ENCODE results near the gene CNTROB. TPM values are rescaled to one million over a fixed set of nuclear protein-coding genes. Genes with fewer than 3 reads are reported as not detected.
"Not testable (repeated sequence)": the region's sequence is repeated elsewhere in the genome, so short reads cannot be mapped to it uniquely, and the experiment has no call there.

Gene CNTROB
- total and polyA plus RNA-seq, 2 experiments from 2014 or later, result 21.1 to 37.5 TPM

GRCh38 chr17:7951143-7951792 lies 19.3 kb downstream of the CNTROB start:
- Histone ChIP-seq H3K9me3 (ENCODE audit: low read depth) (no peaks in the 10 kb centered on the region), H3K4me1 (ENCODE audit: insufficient read depth) (no peaks in the 10 kb centered on the region), H3K4me3 (no peak overlapping the region), H3K79me2 (no peaks in the 10 kb centered on the region), H3K4me2 (no peak overlapping the region), H4K20me1 (ENCODE audit: insufficient read depth, poor library complexity, severe bottlenecking) (no peaks in the 10 kb centered on the region), H2AFZ (no peak overlapping the region), H3K27me3 (no peaks in the 10 kb centered on the region), H3K36me3 (replicated peaks; ENCODE audit: insufficient read depth, low read depth) (peaks cover under 1% of the 10 kb centered on the region), H3K9me2 (replicated peaks; ENCODE audit: insufficient read depth) (no peaks in the 10 kb centered on the region), H3K27ac (peak overlapping the region; percentile 67)
- WGBS (ENCODE audit: low lambda C conversion rate, missing lambda C conversion rate), result 77% methylated on average over 5 of the region's 5 CpGs
- DNase-seq (ENCODE audit: low spot score), result no peak
- TF ChIP-seq EZH2 (IDR thresholded peaks at IDR 0.05; ENCODE audit: borderline replicate concordance), result no peak
- no peak for TF ChIP-seq CTCF (IDR thresholded peaks at IDR 0.05; ENCODE audit: poor library complexity)
- no peak for TF ChIP-seq EZH2phosphoT487 (IDR thresholded peaks at IDR 0.05; ENCODE audit: low read depth, severe bottlenecking, unreplicated experiment)

- H4K20me1 ChIP-seq (ENCODE audit: insufficient read depth, poor library complexity, severe bottlenecking); H3K4me3 ChIP-seq; H3K4me1 ChIP-seq (ENCODE audit: insufficient read depth); H3K27ac ChIP-seq; H3K27me3 ChIP-seq; H3K9me3 ChIP-seq (ENCODE audit: low read depth); DNase-seq (ENCODE audit: low spot score); H2AFZ ChIP-seq; H3K36me3 ChIP-seq (replicated peaks; ENCODE audit: insufficient read depth, low read depth); H3K79me2 ChIP-seq; H3K4me2 ChIP-seq; H3K9me2 ChIP-seq (replicated peaks; ENCODE audit: insufficient read depth): not testable (repeated sequence)
- WGBS (ENCODE audit: low lambda C conversion rate, missing lambda C conversion rate), result 95% methylated on average over 13 of the region's 13 CpGs
Measured at GRCh38 chr17:7953266-7953665, 21.3 kb downstream of the CNTROB start.

- Histone ChIP-seq H3K4me1 (ENCODE audit: insufficient read depth) (no peaks in the 10 kb centered on the region), H3K27me3 (no peaks in the 10 kb centered on the region), H3K27ac (peak overlapping the region; percentile 56), H3K9me2 (replicated peaks; ENCODE audit: insufficient read depth) (no peaks in the 10 kb centered on the region), H3K9me3 (ENCODE audit: low read depth) (no peaks in the 10 kb centered on the region), H3K4me2 (no peak overlapping the region), H2AFZ (no peak overlapping the region), H3K79me2 (no peaks in the 10 kb centered on the region), H3K36me3 (replicated peaks; ENCODE audit: insufficient read depth, low read depth) (no peaks in the 10 kb centered on the region), H3K4me3 (no peak overlapping the region), H4K20me1 (ENCODE audit: insufficient read depth, poor library complexity, severe bottlenecking) (no peaks in the 10 kb centered on the region)
- 75% methylated on average over 13 of the region's 13 CpGs for WGBS (ENCODE audit: low lambda C conversion rate, missing lambda C conversion rate)
- DNase-seq (ENCODE audit: low spot score), result peak; percentile 23
- TF ChIP-seq CTCF (IDR thresholded peaks at IDR 0.05; ENCODE audit: poor library complexity) (no peak), EZH2phosphoT487 (IDR thresholded peaks at IDR 0.05; ENCODE audit: low read depth, severe bottlenecking, unreplicated experiment) (no peak), EZH2 (IDR thresholded peaks at IDR 0.05; ENCODE audit: borderline replicate concordance) (no peak)
Measured at GRCh38 chr17:7955414-7956227, 23.6 kb downstream of the CNTROB start.

GRCh38 chr17:7956228-7956965 lies 24.4 kb downstream of the CNTROB start:
- Histone ChIP-seq H2AFZ (no peak overlapping the region), H3K27ac (peak overlapping the region; percentile 56), H3K4me1 (ENCODE audit: insufficient read depth) (no peaks in the 10 kb centered on the region), H3K79me2 (no peaks in the 10 kb centered on the region), H3K36me3 (replicated peaks; ENCODE audit: insufficient read depth, low read depth) (no peaks in the 10 kb centered on the region), H3K27me3 (no peaks in the 10 kb centered on the region), H3K9me3 (ENCODE audit: low read depth) (no peaks in the 10 kb centered on the region), H3K4me2 (no peak overlapping the region), H4K20me1 (ENCODE audit: insufficient read depth, poor library complexity, severe bottlenecking) (no peaks in the 10 kb centered on the region), H3K4me3 (no peak overlapping the region), H3K9me2 (replicated peaks; ENCODE audit: insufficient read depth) (no peaks in the 10 kb centered on the region)
- WGBS (ENCODE audit: low lambda C conversion rate, missing lambda C conversion rate), result 75% methylated on average over 11 of the region's 11 CpGs
- DNase-seq (ENCODE audit: low spot score), result peak; percentile 77
- TF ChIP-seq EZH2phosphoT487 (IDR thresholded peaks at IDR 0.05; ENCODE audit: low read depth, severe bottlenecking, unreplicated experiment) (no peak), CTCF (IDR thresholded peaks at IDR 0.05; ENCODE audit: poor library complexity) (no peak), EZH2 (IDR thresholded peaks at IDR 0.05; ENCODE audit: borderline replicate concordance) (no peak)

Data from hepatocyte (in vitro differentiated cells).